NCI-H226 (cell line): ENCODE measurements around the gene MYNN.

Experiments
- DNase-seq: peaks from one replicate; pipeline ENCODE4 v3.0.0-alpha.2; 2015

MYNN gene

DNA sequence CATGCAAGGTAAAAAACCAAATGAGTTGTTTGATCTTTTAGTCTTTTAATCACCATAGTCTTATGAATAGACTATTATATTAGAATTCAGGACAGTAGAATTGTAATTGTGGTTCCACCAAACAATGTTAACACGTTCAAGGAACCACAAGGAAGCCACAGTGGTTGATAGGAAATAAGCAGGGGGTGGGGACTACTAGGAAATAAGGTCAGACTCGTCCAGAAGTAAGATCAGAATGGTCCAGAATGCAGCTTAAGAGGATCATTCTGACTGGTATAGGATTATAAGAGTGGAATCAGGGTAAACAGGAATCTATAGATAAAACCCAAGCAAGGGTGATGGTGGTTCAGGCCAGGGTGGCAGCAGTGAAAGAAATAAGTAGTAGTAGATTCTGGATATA, 7.5 kb downstream of the MYNN start:
- DNase-seq, result no peak

DNA sequence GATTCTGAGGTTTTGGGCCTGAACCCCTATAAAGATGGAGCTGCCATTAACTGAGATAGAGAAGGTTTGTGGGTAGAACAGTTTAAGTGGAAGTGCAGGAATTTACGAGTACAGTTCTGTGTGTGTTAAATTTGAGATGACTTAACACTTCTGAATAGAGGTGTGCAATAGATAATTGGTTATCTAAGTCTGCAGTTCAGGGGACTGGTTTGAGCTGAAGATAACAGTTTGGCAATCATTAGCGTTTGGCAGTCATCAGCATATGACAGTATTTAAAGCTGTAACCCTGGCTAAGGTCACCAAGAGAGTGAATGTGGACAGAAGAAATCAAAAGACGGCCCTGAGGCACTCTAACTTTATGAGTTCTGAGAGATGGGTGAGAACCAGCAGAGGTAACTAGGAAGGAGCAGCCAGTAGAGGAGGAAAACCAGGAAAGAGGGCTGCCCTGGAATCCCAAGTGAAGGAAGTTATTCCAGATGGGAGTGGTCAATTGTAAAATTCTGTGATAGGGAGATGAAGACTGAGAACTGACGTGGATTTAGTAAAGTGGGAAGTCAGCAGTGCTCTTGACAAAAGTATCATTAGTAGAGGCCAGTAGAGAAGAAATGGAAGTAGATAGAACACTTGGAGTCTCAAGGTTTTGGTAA, 8.1 kb downstream of the MYNN start:
- DNase-seq, result no peak

DNA sequence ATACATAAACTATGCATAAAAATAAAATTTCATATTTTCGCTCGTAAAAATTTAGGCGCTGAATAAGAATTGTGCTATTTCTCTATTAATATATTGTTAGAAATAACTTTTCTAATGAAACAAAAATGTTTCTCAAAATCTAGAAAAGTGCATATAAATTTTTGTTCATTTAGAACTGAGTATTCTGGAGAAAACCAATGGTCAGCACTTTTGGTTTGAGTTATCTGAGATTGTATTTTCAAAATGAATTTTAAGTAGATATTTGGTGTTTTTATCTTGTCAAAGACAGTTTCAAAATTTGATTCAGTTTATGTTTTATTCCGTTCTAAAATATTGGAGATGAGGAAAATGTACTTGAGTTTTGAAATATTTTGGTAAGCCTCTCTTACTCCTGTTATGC, 13.9 kb downstream of the MYNN start:
- DNase-seq, result no peak

DNA sequence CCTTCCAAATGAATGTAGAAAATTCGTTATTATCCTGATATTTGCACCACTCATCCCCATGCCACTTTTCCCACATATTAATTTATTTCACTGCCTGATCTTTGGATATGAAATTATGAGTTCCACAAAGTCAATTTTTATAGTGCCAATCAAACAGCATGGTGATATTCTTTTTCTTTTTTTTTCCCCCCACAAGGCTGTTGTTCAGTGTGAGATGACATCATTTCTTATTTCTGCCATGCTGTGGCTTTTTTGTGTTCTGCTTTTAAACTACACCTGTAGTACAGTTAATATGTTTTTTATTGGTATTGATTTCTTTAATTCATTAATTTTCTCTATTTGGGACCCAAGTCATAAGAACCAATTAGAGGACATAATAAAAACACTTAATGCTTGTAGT, 14.6 kb downstream of the MYNN start:
- DNase-seq, result no peak

DNA sequence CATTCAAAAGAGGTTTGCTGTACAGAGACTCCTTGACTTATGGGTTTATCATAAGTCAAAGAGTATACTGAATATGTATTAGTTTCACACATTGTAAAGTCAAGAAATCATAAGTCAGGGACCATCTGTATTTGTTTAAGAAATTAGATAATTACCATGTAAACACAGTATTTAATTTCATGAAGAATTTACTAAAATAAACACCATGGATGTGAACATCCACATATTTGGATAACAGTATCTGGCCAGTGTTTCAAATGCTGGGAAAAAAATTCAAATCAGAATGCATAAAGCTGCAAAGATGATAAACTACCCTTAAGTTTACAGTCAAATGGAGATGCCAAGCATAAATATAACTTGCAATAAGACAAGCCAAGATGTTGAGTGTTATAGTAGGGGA, 17.0 kb downstream of the MYNN start:
- no peak for DNase-seq

DNA sequence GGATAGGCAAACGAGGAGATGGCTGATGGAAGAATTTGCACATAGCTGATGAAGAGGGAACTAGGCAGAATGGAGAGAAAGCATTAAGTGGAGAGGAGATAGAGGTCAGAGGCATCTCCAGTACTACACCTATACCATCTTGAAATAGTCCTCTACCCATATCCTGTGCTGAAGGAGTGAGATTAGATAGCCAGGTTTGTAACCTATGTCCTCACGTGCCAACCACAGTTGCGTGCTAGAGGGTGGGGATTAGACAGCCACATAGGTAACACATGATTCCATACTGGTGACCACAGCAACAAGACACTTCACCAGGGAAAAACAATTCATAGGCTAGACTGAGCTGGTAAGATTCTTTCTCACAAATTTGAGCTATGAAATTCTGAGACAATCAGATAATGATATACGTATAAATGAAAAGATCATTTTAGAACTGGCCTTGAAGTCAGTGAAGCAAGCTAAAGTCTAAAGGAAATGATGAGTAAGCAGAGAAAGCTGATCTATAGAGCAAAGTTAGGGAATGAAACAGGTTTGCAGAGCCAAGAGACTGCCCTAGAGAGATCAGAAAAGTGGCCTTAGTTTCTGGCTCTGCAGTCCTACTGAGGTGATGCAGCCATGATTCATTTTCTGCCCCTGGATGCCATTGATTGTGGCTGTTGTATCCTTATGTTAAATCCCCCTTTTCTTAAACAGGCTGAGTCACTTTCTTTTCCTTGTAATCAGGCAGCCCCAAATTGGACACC, 17.7 kb downstream of the MYNN start:
- DNase-seq, result no peak

DNA sequence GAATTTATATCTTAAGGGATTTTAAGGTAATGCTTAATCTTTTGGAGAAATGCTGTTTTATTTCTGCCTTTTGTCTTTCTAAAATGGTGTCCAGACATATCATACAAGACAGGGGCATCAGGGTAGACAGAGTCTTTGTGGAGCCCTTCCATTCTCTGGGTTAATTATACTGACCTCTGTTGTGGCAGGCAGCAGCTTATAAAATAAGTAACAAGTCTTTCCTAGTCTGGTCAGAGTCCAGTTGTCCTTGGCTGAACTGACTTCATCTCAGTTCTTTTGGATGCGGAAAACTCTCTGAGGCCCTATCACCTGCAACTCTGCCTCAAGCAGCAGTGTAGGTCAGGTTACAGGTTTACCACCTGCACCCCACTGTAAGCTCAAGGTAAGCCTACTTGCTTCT, 19.2 kb downstream of the MYNN start:
- DNase-seq, result no peak

DNA sequence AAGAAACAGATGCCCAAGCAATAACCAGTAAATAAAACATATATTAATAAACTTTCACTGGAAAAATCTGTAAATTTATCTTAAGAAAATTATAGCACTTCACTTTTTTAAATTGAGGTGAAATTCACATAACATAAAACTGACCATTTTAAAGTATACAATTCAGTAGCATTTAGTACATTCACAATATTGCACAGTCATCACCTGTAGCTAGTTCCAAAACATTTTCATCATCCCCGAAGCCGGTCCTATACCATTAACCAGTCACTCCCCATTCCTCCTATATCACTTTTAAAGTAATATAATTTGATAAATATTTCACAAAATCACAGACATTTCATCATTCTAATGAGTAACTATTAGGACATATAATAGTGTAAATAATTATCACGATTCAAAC, 31.5 kb downstream of the MYNN start:
- DNase-seq, result no peak

DNA sequence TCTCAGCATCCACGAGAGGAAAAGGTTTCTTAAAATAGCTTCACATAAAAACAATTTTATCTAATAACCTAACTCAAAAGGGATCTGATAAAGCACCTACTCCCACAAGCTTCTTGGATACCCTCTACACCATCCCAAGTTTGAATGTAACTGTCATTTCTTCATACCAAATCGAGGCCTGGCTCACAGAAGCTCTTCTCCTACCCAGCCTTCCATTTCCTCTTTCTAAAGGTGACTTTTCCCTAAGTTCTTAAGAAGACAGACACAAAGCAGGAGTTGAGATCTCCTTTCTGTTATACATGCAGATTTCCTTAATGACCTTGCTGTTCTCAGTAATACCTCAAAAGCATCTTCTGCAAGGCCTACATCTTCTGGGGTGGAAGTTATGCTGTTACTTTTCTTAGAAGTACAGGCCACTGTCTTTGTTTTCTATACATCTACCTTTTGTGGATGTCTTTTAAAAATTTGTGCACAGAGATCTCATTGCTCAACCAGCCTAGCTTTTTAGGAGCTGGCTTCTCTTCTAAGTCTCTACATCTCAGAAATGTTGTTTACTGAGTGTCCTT, 36.1 kb downstream of the MYNN start:
- DNase-seq, result no peak

DNA sequence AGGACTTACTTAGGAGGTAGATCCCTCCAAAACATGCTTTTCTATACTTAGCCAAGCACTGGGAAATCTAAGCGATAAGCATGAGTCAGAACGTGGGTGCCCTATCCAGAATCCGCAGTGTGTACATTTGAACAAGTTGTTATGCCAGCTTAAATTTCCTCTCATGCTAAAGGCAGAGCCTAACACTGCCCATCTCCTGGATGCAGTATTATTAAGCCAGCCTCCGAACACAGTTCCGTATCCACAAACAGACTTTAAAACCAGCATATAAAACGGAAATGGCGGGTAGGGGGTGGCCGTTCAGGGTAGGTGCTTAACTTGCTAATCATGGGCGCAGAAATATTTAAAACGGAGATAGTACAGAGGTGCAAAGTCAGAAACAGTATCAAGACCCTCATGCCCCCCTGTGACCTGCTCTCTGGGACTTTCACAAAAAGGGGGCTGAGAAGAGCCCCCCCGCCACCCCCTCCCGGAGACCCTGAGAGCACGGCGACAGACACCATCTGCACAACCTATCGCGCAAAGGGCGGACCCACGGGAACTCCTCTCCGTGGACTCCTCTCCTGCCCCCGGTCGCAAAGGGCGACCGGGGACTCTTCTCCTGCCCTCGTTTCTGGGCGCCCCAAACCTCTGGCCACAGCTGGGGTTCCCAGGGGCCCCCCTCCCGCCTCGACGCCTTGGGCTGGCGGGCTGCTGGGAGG, 38.6 kb downstream of the MYNN start:
- peak; percentile 8 for DNase-seq

DNA sequence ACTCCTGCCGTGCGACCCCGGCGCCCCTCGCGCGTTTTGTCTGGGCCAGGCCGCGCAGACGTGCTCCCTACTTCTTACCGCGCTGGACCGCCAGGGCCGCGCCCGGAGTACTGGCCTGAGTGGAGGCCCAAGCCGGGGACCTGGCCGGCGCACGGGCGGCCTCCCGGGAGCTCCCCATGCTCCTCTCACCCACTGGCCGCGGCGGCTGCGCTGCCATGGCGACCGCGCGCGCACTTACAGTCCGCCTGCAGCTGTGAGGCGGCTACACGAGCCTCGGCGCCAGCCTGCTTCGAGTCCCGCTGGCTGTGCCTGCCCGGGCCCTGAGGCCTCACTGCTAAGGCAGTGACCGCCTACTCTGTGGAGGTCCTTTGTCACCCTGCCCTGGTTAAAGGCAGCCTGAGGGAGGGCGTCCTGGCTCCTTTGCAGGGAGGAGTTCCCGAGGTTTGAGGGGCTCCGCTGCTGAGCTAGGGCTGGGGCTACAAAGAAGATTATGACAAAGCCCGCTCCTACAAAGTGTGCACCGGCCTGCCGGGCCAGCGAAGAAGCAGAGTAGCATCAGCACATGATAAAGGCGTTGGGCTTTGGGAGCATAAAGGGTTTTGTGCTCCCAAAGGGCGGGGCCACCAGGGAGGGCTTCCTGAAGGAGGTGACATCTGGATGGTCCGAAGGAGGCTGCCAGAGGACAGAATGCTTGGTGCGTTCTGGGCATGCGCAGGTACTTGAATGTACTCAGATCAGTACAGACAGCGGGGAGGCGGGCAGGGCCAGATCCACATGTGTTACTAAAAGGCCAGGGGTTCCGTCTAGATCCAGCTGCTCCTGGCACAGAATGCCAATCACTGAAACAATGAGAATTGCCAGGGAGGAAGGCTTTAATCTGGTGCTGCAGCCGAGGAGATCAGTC, 39.4 kb downstream of the MYNN start, which contains the start of the genes LRRC34 and LRRIQ4:
TSS of gene LRRC34 (minus strand) at position 573 of the 904 bp plus-strand sequence. CDS start at position 217, 356 bp downstream.
TSS of gene LRRIQ4 (plus strand) at position 539 of the 904 bp plus-strand sequence. CDS start 9,052 bp downstream, outside the sequence.
- DNase-seq, result no peak

DNA sequence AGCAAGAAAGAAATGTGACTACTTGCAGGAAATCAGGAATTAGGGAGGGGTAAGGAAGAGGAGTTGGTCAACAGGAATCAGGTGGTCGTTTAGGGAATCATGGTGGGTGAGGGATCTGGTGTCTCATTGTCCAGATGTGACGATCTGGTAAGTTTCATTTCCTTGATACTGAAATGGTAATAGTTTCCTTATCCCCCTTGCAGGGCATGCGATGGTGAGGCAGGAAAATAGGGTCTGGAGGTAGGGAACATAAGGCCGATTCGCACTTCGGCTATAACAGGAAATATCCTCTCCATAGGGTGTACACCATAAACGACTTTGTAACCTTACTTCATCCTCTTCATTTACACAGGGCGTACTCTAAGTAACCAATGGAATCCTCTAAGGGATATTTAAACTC, 40.1 kb downstream of the MYNN start:
- DNase-seq, result no peak

DNA sequence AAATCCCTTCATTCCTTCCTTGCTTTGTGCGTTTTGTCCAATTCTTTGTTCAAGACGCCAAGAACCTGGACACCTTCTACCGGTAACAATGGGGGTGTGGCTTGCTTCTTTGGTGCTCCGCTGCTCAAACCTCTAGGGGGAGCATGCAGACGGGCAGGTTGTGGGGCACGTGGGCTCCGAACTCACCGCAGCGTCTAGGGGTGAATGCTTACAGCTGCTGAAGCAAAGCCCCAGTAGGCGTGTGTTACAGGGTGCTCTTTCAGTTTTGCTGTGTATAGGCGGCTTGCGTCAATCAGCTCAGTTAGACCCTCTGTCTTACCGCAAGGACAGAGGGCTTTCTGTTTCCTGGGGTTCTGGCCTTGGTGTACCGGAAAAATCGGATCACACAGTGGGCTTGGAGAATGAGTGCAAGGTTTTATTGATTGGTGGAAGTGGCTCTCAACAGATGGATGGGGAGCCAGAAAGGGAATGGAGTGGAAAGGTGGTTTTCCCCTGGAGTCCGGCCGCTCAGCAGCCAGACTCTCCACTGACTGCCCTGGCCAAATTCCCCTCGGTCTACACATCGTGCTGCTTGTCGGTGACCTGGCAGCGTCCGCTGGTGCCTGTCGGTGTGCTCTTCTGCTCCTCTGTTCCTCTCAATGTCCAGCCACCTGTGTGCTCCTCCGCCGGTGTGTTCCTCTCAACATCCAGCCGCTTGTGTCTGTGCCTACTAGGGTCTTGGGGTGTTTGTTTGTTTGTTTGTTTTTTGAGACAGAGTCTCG, 40.7 kb downstream of the MYNN start:
- DNase-seq, result no peak

DNA sequence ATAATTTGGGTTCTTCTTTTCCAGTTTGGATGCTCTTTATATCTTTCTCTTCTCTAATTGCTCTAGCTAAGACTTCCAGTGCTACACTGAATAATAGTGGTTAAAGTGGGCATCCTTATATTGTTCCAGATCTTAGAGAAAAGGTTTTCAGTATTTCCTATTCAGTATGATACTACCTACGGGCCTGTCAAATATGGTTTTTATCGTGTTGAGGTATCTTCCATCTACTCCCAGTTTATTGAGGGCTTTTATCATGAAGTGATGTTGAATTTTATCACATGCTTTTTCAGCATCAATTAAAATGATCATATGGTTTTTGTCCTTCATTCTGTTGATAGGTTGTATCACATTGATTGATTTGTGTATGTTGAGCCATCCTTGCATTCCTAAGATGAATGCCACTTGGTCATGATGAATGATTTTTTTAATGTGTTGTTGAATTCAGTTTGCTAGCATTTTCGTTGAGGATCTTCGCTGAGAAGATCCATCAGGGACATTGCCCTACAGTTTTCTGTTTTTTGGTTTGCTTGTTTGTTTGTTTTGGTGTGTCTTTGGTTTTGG, 42.5 kb downstream of the MYNN start:
- DNase-seq, result no peak

DNA sequence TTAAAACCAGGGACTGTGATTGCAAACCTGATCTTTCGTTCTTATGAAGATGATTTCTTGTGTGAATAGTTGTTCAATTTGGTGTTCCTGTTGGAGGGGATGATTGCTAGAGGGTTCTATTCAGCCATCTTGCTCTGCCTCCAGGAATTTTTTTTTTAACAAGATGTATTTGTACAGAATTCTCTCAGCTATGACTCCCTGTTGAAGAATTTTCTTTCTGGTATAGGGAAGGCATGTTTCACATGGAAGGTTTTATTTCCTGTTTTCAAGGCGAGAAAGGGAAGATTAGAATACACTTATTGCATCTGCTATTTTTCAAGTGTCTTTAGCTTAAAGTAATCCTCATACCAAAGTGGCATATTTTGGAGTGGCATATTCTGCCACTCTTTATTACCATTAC, 45.1 kb downstream of the MYNN start:
- peak; percentile 43 for DNase-seq

DNA sequence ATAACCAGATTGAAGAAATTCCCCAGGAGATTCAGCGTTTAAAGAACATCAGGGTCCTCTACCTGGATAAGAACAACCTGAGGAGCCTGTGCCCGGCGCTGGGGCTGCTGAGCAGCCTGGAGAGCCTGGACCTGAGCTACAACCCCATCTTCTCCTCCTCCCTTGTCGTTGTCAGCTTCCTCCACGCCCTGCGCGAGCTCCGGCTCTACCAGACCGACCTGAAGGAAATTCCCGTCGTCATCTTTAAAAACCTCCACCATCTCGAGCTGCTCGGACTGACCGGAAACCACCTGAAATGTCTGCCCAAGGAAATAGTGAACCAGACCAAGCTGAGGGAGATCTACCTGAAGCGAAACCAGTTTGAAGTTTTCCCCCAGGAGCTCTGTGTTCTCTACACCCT, 48.9 kb downstream of the MYNN start:
- DNase-seq, result no peak

DNA sequence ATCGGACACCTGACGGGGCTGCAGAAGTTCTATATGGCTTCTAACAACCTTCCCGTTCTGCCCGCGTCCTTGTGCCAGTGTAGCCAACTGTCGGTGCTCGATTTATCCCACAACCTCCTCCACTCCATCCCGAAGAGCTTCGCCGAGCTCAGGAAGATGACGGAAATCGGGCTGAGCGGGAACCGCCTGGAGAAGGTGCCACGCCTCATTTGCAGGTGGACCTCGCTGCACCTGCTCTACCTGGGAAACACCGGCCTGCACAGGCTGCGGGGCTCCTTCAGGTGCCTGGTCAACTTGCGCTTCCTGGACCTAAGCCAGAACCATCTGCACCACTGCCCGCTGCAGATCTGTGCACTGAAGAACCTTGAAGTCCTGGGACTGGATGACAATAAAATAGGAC, 49.3 kb downstream of the MYNN start:
- DNase-seq, result no peak

DNA sequence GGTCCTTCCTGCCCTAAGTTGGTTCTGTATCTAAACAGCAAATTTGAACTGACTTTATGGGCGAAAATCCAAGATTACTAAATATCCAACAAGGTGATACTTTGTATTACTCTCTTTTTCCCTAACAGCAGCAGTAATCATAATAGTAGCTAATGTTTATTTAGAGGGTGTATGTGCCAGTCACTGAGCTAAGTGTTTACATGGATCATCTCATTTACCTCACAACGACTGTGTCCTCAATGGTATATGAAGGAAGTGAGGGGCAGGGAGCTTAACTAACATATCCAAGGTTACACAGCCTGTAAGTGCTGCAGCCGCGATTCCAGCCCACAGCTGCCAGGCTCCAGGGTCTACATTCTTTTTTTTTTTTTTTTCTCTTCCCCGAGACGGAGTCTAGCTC, 49.8 kb downstream of the MYNN start:
- DNase-seq, result no peak

DNA sequence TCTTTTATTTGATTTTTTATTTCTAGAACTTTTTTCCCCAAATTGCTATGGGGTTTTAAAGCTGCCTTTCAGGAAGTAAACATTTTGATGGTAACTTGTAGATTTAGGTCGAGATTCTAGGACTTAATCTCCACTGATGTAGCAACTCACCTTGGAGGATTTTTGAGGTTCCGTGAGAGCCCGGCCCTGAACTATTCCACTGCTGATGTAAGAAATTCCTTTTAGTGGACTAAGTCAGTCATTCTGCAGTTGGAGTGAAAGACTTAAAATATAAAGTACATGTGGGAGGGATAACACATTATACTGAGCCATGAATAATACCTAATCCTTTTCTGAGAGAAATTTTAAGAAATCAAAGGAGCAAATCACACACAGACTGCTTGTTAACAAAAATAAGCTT, 52.1 kb downstream of the MYNN start:
- DNase-seq, result peak; percentile 20

DNA sequence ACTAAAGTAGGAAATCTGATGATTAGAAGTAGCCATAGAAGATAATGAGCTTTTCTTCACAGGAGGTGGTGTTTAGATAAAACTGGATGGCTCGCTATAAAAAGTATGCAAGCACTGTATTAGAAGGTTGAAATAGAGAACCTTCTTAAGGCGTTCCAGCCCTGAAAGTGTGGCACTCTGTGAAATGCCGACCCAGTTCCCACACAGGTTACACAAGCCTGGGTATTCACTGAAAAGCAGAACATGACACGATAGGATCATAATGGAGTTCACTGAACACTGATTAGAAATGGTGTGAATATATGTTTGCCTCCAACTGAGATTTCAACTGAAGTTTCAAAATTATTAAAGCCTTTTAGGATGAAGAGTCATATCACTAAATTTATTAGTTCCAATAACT, 54.5 kb downstream of the MYNN start:
- DNase-seq, result no peak

DNA sequence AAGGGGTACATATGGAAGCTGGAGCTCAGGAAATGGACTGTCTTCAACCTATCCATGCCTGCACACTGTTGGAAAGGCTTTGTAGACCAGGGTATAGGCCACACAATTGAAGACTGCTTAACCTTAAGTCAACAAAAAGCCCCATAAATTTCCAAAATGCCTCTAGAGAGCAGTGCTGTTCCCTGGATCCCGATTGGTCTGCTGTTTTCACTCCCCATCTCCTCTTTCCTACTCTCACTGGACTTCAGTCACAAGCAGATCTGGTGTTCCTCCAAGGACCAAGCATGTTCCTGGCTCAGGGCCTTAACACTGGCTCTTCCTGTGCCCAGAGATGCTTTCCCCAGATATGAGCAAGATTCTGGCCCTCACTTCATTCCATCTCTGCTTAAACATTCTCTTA, 62.3 kb downstream of the MYNN start:
- no peak for DNase-seq
